ENCODE measurements around the gene CACNA1C.
A peak's percentile ranks its signal among the peaks of the same experiment; 100 is the strongest.

The CACNA1C gene

GRCh38 chr12:2333491-2334195, 280.9 kb downstream of the CACNA1C start:
- CTCF ChIA-PET = no interaction called here
- H3K36me3 Mint-ChIP-seq = no peaks in the 10 kb centered on the region
- no peak for DNase-seq
- no peak overlapping the region for H3K4me3 Mint-ChIP-seq
- no peaks in the 10 kb centered on the region for H3K9me3 Mint-ChIP-seq
- H3K4me1 Mint-ChIP-seq = no peaks in the 10 kb centered on the region
- no peak overlapping the region for H3K27ac Mint-ChIP-seq
- peaks cover 35% of the 10 kb centered on the region for H3K27me3 Mint-ChIP-seq

GRCh38 chr12:2334271-2334670, 281.5 kb downstream of the CACNA1C start:
- H3K27me3 Mint-ChIP-seq = peaks cover 35% of the 10 kb centered on the region
- no peak overlapping the region for H3K4me3 Mint-ChIP-seq
- DNase-seq = no peak
- H3K36me3 Mint-ChIP-seq = no peaks in the 10 kb centered on the region
- no peak overlapping the region for H3K27ac Mint-ChIP-seq
- H3K4me1 Mint-ChIP-seq = no peaks in the 10 kb centered on the region
- H3K9me3 Mint-ChIP-seq = no peaks in the 10 kb centered on the region
- CTCF ChIA-PET = no interaction called here

- H3K27me3 Mint-ChIP-seq = peaks cover 34% of the 10 kb centered on the region
- H3K9me3 Mint-ChIP-seq = no peaks in the 10 kb centered on the region
- no peak overlapping the region for H3K4me3 Mint-ChIP-seq
- CTCF ChIA-PET = no interaction called here
- no peak for DNase-seq
- no peak overlapping the region for H3K27ac Mint-ChIP-seq
- no peaks in the 10 kb centered on the region for H3K36me3 Mint-ChIP-seq
- H3K4me1 Mint-ChIP-seq = no peaks in the 10 kb centered on the region
These were observed 281.9 kb downstream of the CACNA1C start for GRCh38 chr12:2334689-2335088.

- Mint-ChIP-seq H3K27ac (peak overlapping the region; percentile 4), H3K9me3 (no peaks in the 10 kb centered on the region), H3K4me3 (no peak overlapping the region), H3K4me1 (no peaks in the 10 kb centered on the region), H3K27me3 (peaks cover 30% of the 10 kb centered on the region), H3K36me3 (no peaks in the 10 kb centered on the region)
- no peak for DNase-seq
- CTCF ChIA-PET = interaction anchor here (0.6 to 0.7 kb wide), 2 partner anchors 13 to 191 kb away, joined by 3 read pairs; no protein-coding TSS in a partner anchor
These were observed 282.3 kb downstream of the CACNA1C start for GRCh38 chr12:2335109-2335508.

- H3K27me3 Mint-ChIP-seq = peaks cover 29% of the 10 kb centered on the region
- no peak overlapping the region for H3K27ac Mint-ChIP-seq
- no peaks in the 10 kb centered on the region for H3K9me3 Mint-ChIP-seq
- DNase-seq = no peak
- no peak overlapping the region for H3K4me3 Mint-ChIP-seq
- CTCF ChIA-PET = interaction anchor here (0.6 to 0.7 kb wide), 2 partner anchors 12 to 192 kb away, joined by 3 read pairs; no protein-coding TSS in a partner anchor
- no peaks in the 10 kb centered on the region for H3K36me3 Mint-ChIP-seq
- no peaks in the 10 kb centered on the region for H3K4me1 Mint-ChIP-seq
These were observed 282.7 kb downstream of the CACNA1C start for GRCh38 chr12:2335513-2335912.

GRCh38 chr12:2335916-2336315, 283.1 kb downstream of the CACNA1C start:
- no peaks in the 10 kb centered on the region for H3K9me3 Mint-ChIP-seq
- no peak overlapping the region for H3K4me3 Mint-ChIP-seq
- no peaks in the 10 kb centered on the region for H3K36me3 Mint-ChIP-seq
- CTCF ChIA-PET = interaction anchor here (0.6 to 0.7 kb wide), 2 partner anchors 12 to 192 kb away, joined by 3 read pairs; no protein-coding TSS in a partner anchor
- peaks cover 30% of the 10 kb centered on the region for H3K27me3 Mint-ChIP-seq
- no peak for DNase-seq
- no peaks in the 10 kb centered on the region for H3K4me1 Mint-ChIP-seq
- H3K27ac Mint-ChIP-seq = no peak overlapping the region

GRCh38 chr12:2336409-2336829, 283.6 kb downstream of the CACNA1C start:
- H3K9me3 Mint-ChIP-seq = no peaks in the 10 kb centered on the region
- CTCF ChIA-PET = no interaction called here
- H3K4me3 Mint-ChIP-seq = no peak overlapping the region
- H3K4me1 Mint-ChIP-seq = no peaks in the 10 kb centered on the region
- H3K27me3 Mint-ChIP-seq = peaks cover 33% of the 10 kb centered on the region
- H3K27ac Mint-ChIP-seq = no peak overlapping the region
- no peaks in the 10 kb centered on the region for H3K36me3 Mint-ChIP-seq
- DNase-seq = no peak

GRCh38 chr12:2337031-2338010, 284.5 kb downstream of the CACNA1C start:
- no peak for DNase-seq
- Mint-ChIP-seq H3K27ac (no peak overlapping the region), H3K9me3 (no peaks in the 10 kb centered on the region), H3K36me3 (no peaks in the 10 kb centered on the region), H3K27me3 (peaks cover 33% of the 10 kb centered on the region), H3K4me1 (no peaks in the 10 kb centered on the region), H3K4me3 (no peak overlapping the region)
- CTCF ChIA-PET = no interaction called here

GRCh38 chr12:2338381-2338780, 285.6 kb downstream of the CACNA1C start:
- H3K4me1 Mint-ChIP-seq = no peaks in the 10 kb centered on the region
- DNase-seq = no peak
- CTCF ChIA-PET = no interaction called here
- H3K9me3 Mint-ChIP-seq = no peaks in the 10 kb centered on the region
- H3K27me3 Mint-ChIP-seq = peaks cover 28% of the 10 kb centered on the region
- H3K4me3 Mint-ChIP-seq = no peak overlapping the region
- no peak overlapping the region for H3K27ac Mint-ChIP-seq
- H3K36me3 Mint-ChIP-seq = no peaks in the 10 kb centered on the region

GRCh38 chr12:2338991-2339431, 286.2 kb downstream of the CACNA1C start:
- Mint-ChIP-seq H3K4me1 (no peaks in the 10 kb centered on the region), H3K27ac (no peak overlapping the region), H3K4me3 (no peak overlapping the region), H3K9me3 (no peaks in the 10 kb centered on the region), H3K36me3 (no peaks in the 10 kb centered on the region), H3K27me3 (peaks cover 26% of the 10 kb centered on the region)
- no peak for DNase-seq
- CTCF ChIA-PET = no interaction called here

- H3K27ac Mint-ChIP-seq = no peak overlapping the region
- CTCF ChIA-PET = no interaction called here
- H3K27me3 Mint-ChIP-seq = peaks cover 28% of the 10 kb centered on the region
- H3K4me1 Mint-ChIP-seq = no peaks in the 10 kb centered on the region
- DNase-seq = no peak
- H3K36me3 Mint-ChIP-seq = no peaks in the 10 kb centered on the region
- no peaks in the 10 kb centered on the region for H3K9me3 Mint-ChIP-seq
- no peak overlapping the region for H3K4me3 Mint-ChIP-seq
These were observed 288.4 kb downstream of the CACNA1C start for GRCh38 chr12:2341051-2341751.

GRCh38 chr12:2341871-2342270, 289.1 kb downstream of the CACNA1C start:
- Mint-ChIP-seq H3K27ac (no peak overlapping the region), H3K4me3 (no peak overlapping the region), H3K27me3 (peaks cover 24% of the 10 kb centered on the region), H3K4me1 (no peaks in the 10 kb centered on the region), H3K9me3 (no peaks in the 10 kb centered on the region), H3K36me3 (no peaks in the 10 kb centered on the region)
- CTCF ChIA-PET = no interaction called here
- DNase-seq = no peak

GRCh38 chr12:2343681-2344080, 290.9 kb downstream of the CACNA1C start:
- Mint-ChIP-seq H3K4me3 (no peak overlapping the region), H3K4me1 (no peaks in the 10 kb centered on the region)
- CTCF ChIA-PET = no interaction called here

GRCh38 chr12:2344476-2344875, 291.7 kb downstream of the CACNA1C start:
- Mint-ChIP-seq H3K27me3 (peaks cover 15% of the 10 kb centered on the region), H3K36me3 (no peaks in the 10 kb centered on the region), H3K4me1 (no peaks in the 10 kb centered on the region), H3K4me3 (no peak overlapping the region), H3K27ac (no peak overlapping the region), H3K9me3 (no peaks in the 10 kb centered on the region)
- no peak for DNase-seq
- CTCF ChIA-PET = interaction anchor here (0.6 kb wide), 1 partner anchor 50 kb away, joined by 4 read pairs; no protein-coding TSS in a partner anchor

More at GRCh38 chr12:2343681-2344080, 290.9 kb downstream of the CACNA1C start:
- Mint-ChIP-seq H3K9me3 (no peaks in the 10 kb centered on the region), H3K36me3 (no peaks in the 10 kb centered on the region), H3K27me3 (peaks cover 14% of the 10 kb centered on the region), H3K27ac (no peak overlapping the region)
- DNase-seq = no peak
